Fibroblast of the aortic adventitia (primary cell): ENCODE results near the gene DIP2C. TPM values are rescaled to one million over a fixed set of nuclear protein-coding genes. Genes with fewer than 3 reads are reported as not detected.

Source experiments
- DNase-seq: peaks from one replicate; pipeline ENCODE4 v3.0.0-alpha.2; 2010; ENCODE audit warnings: low read depth
- H3K4me3 ChIP-seq: 2 replicates; pipeline ENCODE4 v1.5.1; 2011; ENCODE audit warnings: low read depth, mild to moderate bottlenecking, control low read depth, low read length, moderate library complexity
- CTCF ChIP-seq: IDR thresholded peaks from 2 replicates; pipeline ENCODE4 v1.5.1; 2011; ENCODE audit warnings: mild to moderate bottlenecking, low read length, control low read depth, inconsistent platforms; ENCODE audit not compliant: insufficient read depth
- total RNA-seq: library from RNA; depleted of rRNA; stranded (reverse); fragments of >200 nt; gene quantifications from 2 replicates; pipeline ENCODE4 v1.2.3, GENCODE V29; 2012; ENCODE audit warnings: low replicate concordance

DIP2C gene
- total RNA-seq, 1 donor, result 15.7 TPM

GRCh38 chr10:367636-368035, 321.8 kb downstream of the DIP2C start:
- no peak overlapping the region for H3K4me3 ChIP-seq
- no peak for TF ChIP-seq CTCF
- DNase-seq, result no peak

GRCh38 chr10:366186-366585, 323.3 kb downstream of the DIP2C start:
- TF ChIP-seq CTCF, result no peak
- H3K4me3 ChIP-seq, result no peak overlapping the region
- DNase-seq, result no peak

- H3K4me3 ChIP-seq, result no peak overlapping the region
- no peak for DNase-seq
- TF ChIP-seq CTCF, result no peak
Measured at GRCh38 chr10:364267-364775, 325.1 kb downstream of the DIP2C start.

GRCh38 chr10:363152-363551, 326.3 kb downstream of the DIP2C start:
- no peak for DNase-seq
- no peak for TF ChIP-seq CTCF
- H3K4me3 ChIP-seq, result no peak overlapping the region

GRCh38 chr10:361203-362081, 328.0 kb downstream of the DIP2C start:
- no peak for DNase-seq
- H3K4me3 ChIP-seq, result no peak overlapping the region
- TF ChIP-seq CTCF, result no peak

- DNase-seq, result no peak
- TF ChIP-seq CTCF, result no peak
- H3K4me3 ChIP-seq, result no peak overlapping the region
Measured at GRCh38 chr10:360653-361052, 328.8 kb downstream of the DIP2C start.

- no peak for TF ChIP-seq CTCF
- no peak overlapping the region for H3K4me3 ChIP-seq
- DNase-seq, result no peak
Measured at GRCh38 chr10:359762-360161, 329.7 kb downstream of the DIP2C start.
